NCI-H510A treated with DMSO at 0.1 percent for 48 hours (cell line): Measurements from ENCODE around the gene SMIM33.
A peak's percentile ranks its signal among the peaks of the same experiment; 100 is the strongest.
"Not testable (repeated sequence)": the region's sequence is repeated elsewhere in the genome, so short reads cannot be mapped to it uniquely, and the experiment has no call there.

Experiments
- DNase-seq: peaks from one replicate; lab custom pipeline; 2025; lab: John Stamatoyannopoulos, UW

The SMIM33 gene

DNA sequence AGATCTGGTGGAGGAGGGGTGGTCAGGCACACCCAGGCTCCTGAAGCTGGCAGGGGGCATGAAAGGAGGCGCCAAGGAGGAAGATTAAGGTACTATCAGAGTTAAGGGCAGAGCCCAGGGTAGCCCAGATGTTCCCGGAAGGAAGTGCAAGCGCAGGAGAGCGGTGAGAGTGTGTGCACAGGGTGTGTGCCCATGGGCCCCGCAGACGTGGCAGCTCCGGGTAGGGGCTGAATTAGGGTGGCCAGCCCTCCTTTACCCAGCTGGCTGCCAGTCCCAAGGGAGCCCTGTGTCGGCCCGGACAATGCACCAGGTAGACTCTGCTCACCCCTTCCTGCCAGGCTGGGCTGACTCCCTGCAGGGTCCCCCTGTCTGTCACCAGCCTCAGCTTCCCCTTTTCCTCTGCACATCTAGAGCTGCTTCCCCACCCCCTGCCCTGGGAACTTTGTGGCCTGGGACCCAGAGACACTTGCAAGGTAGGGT lies at the start of gene SMIM33:
Gene SMIM33, plus strand, starts transcription at position 184 of the 480 bp plus-strand sequence. Its CDS starts 118 bp downstream, at position 302.
- DNase-seq: no peak

DNA sequence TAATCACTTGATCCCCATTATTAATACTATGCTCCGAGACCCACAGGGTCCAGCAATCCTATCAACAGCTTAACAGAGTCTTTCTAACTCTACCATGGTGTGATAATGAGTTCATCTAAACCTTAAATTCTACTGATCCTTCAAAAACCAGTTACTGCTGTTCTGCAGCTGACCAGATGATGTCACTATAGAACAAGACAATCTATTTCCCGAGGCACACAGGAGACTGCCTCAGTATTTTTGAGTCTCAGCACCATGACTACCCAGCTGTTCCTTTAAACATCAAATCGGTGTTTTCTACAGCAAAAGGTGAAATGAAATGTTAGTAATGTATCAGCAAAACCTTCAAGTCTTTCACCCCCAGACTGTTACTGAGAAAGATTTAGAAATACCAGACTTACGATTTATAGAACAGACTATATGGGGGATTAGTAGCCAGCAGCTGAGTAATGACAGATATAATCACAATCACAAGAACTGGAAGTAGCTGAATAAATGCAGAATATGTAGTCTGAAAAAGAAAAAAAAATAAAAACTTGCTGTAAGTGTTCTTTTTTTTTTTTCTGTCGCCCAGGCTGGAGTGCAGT lies 48.4 kb upstream of the SMIM33 start:
- peak; percentile 54 for DNase-seq

DNA sequence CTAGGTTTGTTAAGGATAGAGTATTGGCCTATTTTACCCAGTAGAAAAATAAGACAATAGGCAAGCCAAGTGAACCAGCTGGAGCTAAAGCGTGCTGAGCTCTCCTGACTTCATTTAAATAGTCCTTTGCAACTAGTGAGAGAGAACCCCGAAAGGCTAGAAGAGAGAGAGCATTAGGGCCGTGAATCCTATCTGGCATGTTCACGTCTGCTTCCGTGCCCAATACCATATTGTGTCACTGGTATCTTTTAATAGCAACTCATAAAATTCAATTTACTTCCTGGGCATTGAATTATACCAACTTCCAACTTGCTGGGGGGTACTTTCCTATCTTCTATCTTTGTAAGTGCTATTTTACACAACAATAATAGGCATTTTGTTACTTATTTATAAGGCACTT lies 45.3 kb upstream of the SMIM33 start:
- no peak for DNase-seq

DNA sequence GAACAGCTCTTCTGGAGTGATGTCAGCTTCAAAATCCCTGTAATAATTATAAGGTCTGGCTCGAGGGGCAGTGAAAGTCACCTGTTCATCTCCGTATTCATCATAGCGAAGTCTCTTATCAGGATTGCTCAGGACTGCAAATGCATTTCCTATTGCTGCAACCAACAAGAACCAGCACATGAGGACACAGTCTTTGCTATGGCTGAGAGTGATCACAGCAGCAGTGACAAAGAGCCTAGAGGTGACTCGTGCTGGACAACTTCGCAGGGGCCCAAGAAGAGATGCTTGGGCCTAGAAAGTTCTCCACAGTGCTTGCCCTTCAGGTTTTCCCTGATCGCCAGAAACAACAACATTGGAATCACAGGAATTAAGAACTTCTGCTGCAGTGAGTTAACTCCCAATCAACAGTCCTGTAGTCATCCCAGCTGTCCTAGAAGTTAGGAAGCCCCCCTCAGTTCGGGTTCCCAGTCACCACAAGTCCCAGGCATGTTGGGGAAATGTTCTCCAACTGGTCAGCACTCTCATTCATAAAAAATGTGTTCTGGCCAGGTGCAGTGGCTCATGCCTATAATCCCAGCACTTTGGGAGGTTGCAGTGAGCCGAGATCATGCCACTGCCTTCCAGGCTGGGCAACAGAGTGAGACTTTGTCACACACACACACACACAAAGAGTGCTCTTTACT lies 44.5 kb upstream of the SMIM33 start:
- no peak for DNase-seq

DNA sequence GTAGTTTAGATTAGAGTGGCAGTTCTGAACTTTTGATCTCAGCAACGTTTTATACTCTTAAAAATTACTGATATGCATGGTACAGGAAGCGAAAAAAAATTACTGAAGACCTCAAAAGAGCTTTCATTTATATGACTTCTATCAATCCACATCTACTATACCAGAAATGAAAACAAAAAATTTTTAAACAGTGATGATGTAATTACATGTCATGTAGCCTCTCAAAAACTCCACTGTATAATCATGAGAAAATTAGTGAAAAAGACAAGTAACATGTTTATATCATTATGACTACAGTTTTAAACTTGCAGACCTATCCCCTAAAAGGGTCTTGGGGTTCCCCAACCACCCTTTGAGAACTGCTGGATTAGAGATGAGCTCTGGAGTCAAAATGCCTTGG lies 40.8 kb upstream of the SMIM33 start:
- no peak for DNase-seq

DNA sequence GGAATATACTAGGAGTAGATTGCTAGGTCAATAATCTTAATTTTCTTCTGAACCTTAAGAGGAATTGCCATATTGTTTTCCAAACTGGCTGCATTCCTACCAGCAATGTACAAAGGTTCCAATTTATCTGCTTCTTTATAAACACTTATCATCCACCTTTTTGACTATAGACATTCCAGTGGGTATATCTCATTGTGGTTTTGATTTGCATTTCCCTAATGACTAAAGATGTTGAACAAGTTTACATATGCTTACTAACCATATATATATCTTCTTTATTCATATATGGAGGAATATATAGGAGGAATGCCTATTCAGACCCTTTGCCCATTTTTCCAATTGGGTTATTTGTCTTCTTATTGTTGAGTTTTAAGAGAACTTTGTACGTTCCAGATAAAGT lies 39.1 kb upstream of the SMIM33 start:
- no peak for DNase-seq

DNA sequence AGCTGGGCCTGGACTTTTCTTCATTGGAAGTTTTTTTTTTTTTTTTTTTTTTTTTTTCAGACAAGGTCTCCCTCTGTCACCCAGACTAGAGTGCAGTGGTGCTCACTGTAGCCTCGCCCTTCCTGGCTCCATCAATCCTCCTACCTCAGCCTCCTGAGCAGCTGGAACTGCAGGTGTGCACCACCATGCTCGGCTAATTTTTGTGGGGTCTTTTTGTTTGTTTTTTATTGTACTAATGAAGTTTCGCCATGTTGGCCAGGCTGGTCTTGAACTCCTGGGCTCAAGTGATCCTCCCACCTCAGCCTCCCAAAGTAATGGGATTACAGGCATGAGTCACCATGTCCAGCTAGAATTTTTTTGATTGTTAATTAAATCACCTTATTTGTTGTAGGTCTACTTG lies 35.1 kb upstream of the SMIM33 start:
- no peak for DNase-seq

DNA sequence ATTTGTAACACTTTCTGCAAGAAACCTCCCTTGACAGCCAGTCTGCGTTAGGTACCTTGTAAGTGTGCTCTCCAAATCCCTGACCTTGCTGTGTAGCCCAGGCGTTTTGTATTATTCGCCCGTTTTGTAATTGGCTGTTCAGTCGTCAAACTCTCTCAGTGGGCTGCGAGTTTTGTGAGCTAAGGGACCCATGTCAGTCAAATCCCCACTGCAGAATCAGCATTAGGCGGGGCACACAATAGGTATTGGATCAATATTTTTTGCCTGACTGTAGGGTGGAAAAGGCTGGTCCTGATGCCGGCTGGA lies 32.1 kb upstream of the SMIM33 start:
- DNase-seq: no peak

DNA sequence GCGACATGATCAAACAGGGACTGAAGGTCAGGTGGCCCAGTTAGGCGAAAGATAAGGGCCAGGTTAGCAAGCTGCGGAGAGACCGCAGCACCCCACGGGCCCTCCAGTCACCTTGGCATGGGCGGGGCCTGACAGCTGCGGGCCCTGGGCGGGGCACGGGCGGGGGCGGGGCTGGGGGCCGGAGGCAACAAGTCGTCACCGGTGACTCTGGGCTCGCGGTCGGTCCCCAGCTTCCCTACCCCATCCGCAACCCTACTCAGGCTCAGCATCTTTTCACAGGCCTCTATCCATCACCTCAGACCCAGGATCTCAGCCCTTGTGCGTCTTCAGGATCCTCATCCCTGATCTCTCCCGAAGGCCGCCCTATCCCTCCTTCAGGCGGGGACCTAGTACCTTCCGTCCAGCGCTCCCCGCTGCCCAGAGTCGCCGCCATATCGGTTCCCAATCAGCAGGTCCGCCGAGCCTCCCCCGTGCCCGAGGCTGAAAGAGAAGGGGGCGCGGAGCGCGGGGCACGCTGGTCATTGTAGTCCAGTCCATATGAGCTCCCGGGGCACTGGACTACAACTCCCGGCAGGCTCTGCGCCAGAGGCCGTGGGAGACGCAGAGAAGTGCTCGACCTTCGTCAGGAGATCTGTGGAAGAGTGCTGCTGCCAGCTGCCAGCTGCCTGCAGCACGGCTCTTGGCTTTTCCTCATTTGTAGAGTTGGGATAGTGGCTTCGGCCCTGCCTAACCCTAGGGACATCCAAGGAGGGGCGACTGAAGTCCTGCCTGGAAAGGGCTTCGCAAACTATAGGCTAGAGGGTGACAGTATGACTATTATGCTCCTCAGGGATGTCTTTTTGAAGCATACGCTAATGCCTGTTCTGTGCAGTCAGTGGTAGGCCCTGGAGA lies 31.5 kb upstream of the SMIM33 start, which contains the start of gene DNAJC18:
Gene DNAJC18, minus strand, starts transcription at position 513 of the 891 bp plus-strand sequence. Its CDS starts 80 bp downstream, at position 433.
- DNase-seq: peak; percentile 79

DNA sequence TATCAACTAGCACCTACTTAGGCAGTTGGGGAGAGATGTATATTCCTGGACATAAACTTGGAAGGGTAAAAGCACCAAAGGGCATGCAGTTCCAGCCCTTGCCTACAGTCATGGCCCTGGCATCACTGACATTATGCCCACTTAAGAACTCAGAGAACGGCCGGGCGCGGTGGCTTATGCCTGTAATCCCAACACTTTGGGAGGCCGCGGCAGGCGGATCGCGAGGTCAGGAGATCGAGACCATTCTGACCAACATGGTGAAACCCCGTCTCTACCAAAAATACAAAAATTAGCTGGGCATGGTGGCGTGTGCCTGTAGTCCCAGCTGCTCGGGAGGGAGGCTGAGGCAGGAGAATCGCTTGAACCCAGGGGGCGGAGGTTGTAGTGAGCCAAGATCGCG lies 30.4 kb upstream of the SMIM33 start:
- not testable (repeated sequence) for DNase-seq

DNA sequence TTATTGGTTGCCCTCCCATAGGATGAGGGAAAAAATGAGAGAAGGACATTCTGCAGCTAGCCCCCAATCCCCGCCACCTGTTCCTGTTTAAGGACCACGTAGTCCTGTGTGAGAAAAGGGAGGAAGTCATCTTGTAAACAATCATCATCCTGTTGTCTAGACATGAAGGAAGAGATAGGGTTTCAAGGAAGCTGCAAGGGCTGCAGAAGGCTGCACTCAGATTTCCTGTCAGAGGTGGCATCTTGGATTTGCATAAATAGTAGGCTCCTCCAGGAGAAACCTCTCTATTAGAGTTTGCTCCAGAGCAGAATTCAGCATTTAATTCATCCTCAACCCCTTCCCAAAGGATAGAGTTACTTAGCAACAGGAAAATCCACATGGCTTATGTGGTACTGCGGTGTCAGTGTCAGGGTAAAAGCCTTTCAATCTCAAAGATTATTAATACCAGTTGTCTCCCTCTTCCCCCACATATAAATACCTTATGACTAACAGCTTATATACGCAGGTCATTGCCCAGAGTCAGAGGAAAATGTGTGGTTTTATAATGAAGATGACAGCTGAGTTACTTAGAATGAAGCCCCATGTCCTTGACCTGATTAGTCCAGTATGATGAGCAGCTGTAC lies 26.9 kb upstream of the SMIM33 start:
- DNase-seq: peak; percentile 3

DNA sequence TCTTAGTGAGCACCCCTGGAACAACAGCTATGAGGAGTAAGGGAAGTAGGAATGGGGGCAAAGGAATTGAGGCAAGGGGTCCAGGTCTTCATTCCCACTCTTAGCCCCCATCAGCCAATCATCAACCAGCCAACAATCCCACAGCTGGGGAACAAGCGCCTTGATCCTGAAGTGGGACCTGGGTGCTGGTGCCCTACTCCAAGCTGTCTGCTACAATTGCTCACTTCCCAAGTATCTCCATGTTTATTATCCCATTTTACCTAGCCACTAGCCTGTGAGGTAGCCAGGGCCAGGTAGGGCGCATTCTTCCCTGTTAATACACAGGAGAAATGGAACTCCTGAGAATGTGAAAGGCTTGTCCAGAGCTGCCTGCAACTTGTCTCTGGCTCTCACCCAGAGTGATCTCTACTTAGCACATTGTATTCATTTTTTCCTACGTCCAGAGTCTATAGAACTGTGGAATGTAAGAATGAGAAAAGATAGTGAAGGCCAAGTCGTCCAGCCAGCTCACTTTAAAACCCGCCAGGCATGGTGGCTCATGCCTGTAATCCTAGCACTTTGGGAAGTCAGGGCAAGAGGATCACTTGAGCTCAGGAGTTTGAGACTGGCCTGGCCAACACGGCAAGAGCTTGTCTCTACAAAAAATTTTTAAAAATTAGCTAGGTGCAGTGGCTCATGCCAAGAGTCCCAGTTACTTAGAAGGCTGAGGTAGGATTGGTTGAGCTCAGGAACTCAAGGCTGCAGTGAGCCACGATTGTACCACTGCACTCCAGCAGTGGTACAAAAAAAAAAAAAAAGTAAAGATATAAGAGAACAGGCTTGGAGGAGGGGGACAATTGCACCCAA lies 25.3 kb upstream of the SMIM33 start:
- no peak for DNase-seq

DNA sequence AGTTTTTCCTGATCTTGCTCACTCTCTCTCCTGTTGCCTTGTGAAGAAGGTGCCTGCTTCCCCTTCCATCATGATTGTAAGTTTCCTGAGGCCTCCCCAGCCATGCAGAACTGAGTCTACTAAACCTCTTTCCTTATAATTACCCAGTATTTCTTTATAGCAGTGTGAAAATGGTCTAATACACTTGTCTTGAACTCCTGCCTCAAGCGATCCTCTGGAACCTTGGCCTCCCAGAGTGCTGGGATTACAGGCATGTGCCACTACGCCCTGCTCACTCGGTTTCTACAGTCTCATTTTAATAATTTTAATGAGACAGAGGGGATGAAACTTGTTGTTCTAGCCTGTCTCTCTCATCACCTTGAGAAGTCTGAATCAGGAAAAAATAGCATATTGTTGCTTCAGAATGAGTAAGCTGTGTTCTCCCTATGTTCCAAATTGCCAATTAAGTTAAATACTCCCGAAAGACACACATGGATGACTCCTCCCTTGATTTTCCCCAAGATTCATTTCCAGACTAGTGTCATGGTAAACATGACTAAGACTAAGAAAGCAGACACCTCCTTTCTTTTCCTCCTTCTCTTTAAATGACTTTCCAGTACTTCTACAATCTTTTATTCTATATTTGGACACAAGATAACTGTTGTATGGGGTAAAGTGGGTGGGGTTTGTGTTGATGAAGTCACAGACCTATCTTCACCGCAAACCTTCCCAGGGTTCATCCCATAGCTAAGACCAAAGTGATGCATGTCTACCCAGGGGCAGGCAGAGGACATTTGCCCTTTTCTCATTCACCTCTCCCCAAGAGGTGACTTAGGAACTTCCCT lies 23.6 kb upstream of the SMIM33 start:
- no peak for DNase-seq

DNA sequence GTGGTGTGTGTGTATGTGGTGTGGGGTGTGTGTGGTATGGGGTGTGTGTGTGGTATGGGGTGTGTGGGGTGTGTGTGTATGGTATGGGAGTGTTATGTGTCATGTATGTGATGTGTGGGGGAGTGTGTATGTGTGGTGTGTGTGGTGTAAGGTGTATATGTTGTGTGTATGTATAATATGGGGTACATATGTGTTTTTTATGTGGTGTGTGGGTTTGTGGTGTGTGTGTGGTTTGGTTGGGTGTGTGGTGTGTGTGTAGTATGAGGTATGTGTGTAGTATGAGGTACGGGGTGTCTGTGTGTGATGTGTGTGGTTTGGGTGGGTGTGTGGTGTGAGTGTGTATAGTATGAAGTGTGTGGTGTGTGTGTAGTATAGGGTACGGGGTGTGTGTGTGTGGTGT lies 19.6 kb upstream of the SMIM33 start:
- DNase-seq: no peak

DNA sequence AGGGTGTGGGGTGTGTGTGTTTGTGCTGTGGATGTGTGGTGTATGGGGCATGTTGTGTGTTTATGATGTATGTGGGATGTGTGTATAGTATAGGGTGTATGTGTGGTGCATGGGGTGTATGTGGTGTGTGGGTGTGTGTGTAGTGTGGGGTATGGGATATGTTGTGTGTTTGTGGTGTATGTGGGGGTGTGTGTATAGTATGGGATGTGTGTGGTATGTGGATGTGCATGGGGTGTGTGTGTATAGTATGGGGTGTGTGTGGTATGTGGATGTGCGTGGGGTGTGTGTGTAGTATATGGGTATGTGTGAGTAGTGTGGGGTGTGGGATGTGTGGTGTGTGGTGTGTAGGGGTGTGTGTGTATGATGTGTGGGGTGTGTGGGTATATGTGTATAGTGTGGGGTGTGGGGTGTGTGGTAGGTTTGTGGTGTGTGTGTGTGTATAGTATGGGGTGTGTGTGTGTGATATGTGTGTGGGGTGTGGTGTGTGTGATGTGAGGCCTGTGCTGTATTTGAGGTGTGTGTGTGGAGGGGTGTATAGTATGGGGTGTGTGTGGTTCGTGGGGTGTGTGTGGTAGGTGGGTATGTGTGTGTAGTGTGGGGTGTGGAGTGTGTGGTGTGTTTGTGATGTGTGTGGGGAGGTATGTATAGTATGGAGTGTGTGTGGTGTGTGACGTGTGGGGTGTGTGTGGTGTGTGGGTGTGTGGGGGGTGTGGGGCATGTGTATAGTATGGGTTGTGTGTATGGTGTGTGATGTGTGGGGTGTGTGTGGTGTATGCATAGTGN lies 18.7 kb upstream of the SMIM33 start:
- no peak for DNase-seq

DNA sequence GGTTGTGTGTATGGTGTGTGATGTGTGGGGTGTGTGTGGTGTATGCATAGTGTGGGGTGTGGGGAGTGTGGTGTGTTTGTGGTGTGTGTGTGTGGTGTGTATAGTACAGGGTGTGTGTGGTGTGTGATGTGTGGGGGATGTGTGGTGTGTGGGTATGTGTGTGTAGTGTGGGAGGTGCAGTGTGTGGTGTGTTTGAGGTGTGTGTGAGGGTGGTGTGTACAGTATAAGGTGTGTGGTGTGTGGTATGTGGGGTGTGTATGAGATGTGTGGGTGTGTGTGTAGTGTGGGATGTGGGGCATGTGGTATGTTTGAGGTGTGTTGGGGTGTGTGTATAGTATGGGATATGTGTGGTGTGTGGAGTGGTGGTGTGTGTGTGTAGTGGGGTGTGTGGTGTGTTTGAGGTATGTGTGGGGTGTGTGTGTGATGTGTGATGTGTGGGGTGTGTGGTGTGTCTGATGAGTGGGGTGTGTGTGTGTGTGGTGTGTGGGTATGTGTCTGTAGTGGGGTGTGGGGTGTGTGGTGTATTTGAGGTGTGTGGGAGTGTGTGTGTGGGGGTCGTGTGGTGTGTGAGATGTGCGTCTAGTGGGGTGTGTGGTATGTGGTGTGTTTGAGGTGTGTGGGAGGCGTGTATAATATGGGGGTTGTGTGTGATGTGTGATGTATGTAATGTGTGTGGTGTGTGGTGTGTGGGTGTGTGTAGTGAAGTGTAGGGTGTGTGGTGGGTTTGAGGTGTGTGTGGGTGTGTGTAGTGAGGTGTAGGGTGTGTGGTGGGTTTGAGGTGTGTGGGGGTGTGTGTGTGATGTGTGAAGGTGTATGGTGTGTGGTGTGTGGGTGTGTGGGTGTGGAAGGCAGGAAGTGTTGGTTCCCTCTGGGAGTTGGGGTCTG lies 16.9 kb upstream of the SMIM33 start:
- no peak for DNase-seq

DNA sequence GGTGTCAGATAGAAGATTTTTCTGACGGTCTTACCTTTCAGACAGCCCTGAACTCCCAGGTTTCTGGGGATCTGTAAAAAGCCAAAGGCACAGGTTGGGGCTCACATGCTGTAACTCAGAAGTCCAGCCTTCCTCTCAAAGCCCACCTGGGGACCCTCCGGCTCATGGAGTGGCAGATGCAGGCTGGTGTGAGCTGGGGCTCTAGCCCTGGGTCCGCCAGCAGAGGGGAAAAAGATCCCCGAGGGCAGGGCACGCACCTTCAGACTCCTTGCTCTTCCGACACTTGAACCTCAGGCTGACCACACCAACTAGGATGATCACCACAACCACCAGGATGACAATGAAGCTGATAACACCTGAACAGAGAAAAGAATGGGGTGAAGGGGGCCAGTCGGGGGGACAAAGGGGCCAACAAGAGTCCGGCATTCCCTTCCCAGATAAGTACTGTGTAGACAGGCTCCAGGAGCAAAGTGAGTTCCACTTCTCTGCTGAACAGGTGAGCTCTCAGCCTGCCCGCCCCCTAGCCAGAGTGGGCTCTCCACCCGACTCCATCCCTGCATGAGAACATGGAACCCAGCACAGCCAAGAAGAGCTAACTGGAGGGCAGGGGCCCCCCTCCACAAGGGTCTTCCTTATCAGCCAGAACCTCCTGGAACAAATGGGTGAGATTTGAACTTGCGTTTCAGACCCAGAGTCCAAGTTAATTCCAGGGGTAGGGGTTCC lies 16.1 kb upstream of the SMIM33 start:
- DNase-seq: no peak

DNA sequence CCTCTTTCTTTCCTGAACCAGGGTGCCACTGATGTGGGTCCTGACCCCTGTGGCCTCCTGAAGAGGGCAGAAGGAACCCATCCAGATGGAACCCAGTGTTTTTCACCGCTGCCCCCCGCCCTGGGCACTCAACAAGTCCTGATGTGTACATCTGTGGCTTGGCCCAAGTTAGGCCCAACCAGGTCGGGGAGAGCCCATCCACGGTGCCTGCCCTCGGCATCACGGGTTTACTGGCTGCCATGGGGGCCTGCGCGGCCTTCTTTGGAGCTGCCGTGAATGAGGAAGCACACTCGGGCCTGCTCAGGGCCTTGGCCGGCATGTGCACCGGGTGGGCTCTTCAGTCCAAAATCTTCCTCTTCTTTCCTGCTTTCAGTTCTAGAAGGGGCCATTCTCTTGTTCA lies 14.0 kb upstream of the SMIM33 start:
- no peak for DNase-seq
